HCT116 (cell line): ENCODE results near the gene GGA1. TPM values are rescaled to one million over a fixed set of nuclear protein-coding genes. Genes with fewer than 3 reads are reported as not detected.

Source experiments
- ATAC-seq: fragments of 200-7000 bp; cut with Tn5 transposase; 2 replicates; pipeline ENCODE4 v1.9.1; 2020; ENCODE audit warnings: mild to moderate bottlenecking, moderate library complexity
- BruUV-seq: library from RNA; stranded (reverse); fragments of 400-500 nt; replicated peaks from 2 replicates; lab custom pipeline; 2021; lab: Mats Ljungman, UMichigan
- CTCF ChIA-PET: fragments of 300-600 bp; sonication (Branson Sonifier 250); formaldehyde crosslinking; loops from one replicate; lab custom pipeline; 2021; ENCODE audit warnings: antibody characterized with exemption; lab: Charles Lee
- POLR2A ChIA-PET: fragments of 300-600, 350-600 bp; sonication (Branson Sonifier 250); formaldehyde crosslinking; loops from one replicate; lab custom pipeline; 2021; ENCODE audit warnings: antibody characterized with exemption; lab: Charles Lee
- RAD21 ChIA-PET, 2 experiments: fragments of 300-600 bp; sonication (Branson Sonifier 250); formaldehyde crosslinking; loops; one replicate each; lab custom pipeline; 2023; ENCODE audit warnings: low total read pairs in 2 of 2; ENCODE audit not compliant: uncharacterized antibody in 2 of 2, unreplicated experiment in 2 of 2, low non-redundant PET in 1 of 2; lab: Charles Lee
- DNase-seq: peaks from one replicate; pipeline ENCODE4 v3.0.0-alpha.2; 2010; ENCODE audit warnings: low read depth, low spot score
- H2AFZ ChIP-seq: fragments of 200-600 bp; shearing (Covaris generic), sonication (generic); 2 replicates; pipeline ENCODE4 v1.6.1; 2017; ENCODE audit warnings: low read depth, mixed run types, mixed read lengths, antibody characterized with exemption, low read length; ENCODE audit not compliant: poor library complexity, severe bottlenecking
- H3K27ac ChIP-seq: 2 replicates; pipeline ENCODE4 v1.5.1; 2012; ENCODE audit warnings: low read depth, low read length
- H3K27me3 ChIP-seq: fragments of 200-600 bp; sonication (generic); 2 replicates; pipeline ENCODE4 v1.6.1; 2016; ENCODE audit warnings: mixed run types, low read length, mixed read lengths; ENCODE audit not compliant: insufficient read depth
- H3K36me3 ChIP-seq, 2 experiments: fragments of 200-500 bp in 1 of 2; fragments of 200-600 bp in 1 of 2; sonication (Bioruptor generic) in 1 of 2; sonication (generic) in 1 of 2; 2 replicates each; pipeline versions ENCODE4 v1.5.1 to v1.6.1; 2014 to 2016; ENCODE audit warnings: low read length in 2 of 2, inconsistent platforms in 1 of 2, mixed read lengths in 1 of 2, mixed run types in 1 of 2; ENCODE audit not compliant: insufficient read depth in 2 of 2, control insufficient read depth in 1 of 2
- H3K4me1 ChIP-seq, 2 experiments: fragments of 200-600 bp in 1 of 2; sonication (generic) in 1 of 2; 2 replicates each; pipeline versions ENCODE4 v1.5.1 to v1.6.1; 2012 to 2017; ENCODE audit warnings: low read length in 2 of 2, inconsistent platforms in 1 of 2, mild to moderate bottlenecking in 1 of 2, mixed read lengths in 1 of 2, mixed run types in 1 of 2, moderate library complexity in 1 of 2; ENCODE audit not compliant: insufficient read depth in 2 of 2, control insufficient read depth in 1 of 2
- H3K4me2 ChIP-seq: fragments of 200-600 bp; sonication (generic); 2 replicates; pipeline ENCODE4 v1.6.1; 2017; ENCODE audit warnings: mixed run types, low read length, mixed read lengths
- H3K4me3 ChIP-seq, 2 experiments: fragments of 200-600 bp in 1 of 2; sonication (generic) in 1 of 2; replicated peaks in 1 of 2; 2 replicates each; pipeline ENCODE4 v1.5.1; 2011 to 2016; ENCODE audit warnings: low read length in 2 of 2, control low read depth in 1 of 2, low read depth in 1 of 2, mild to moderate bottlenecking in 1 of 2, mixed read lengths in 1 of 2, mixed run types in 1 of 2
- H3K79me2 ChIP-seq: fragments of 200-600 bp; sonication (generic); 2 replicates; pipeline ENCODE4 v1.6.1; 2017; ENCODE audit warnings: mild to moderate bottlenecking, mixed run types, low read length, moderate library complexity, mixed read lengths; ENCODE audit not compliant: insufficient read depth
- H3K9ac ChIP-seq: fragments of 200-600 bp; sonication (generic); 2 replicates; pipeline ENCODE4 v1.6.1; 2016; ENCODE audit warnings: low read length, mixed read lengths
- H3K9me2 ChIP-seq: fragments of 200-600 bp; sonication (generic), shearing (Covaris generic); 2 replicates; pipeline ENCODE4 v1.6.1; 2017; ENCODE audit warnings: mixed run types, mild to moderate bottlenecking, moderate library complexity; ENCODE audit not compliant: insufficient read depth
- H3K9me3 ChIP-seq, 2 experiments: fragments of 200-500 bp in 1 of 2; fragments of 200-600 bp in 1 of 2; sonication (Bioruptor generic) in 1 of 2; sonication (generic) in 1 of 2; 2 replicates each; pipeline ENCODE4 v1.6.1; 2014 to 2017; ENCODE audit warnings: low read length in 2 of 2, mixed read lengths in 2 of 2, inconsistent platforms in 1 of 2, low read depth in 1 of 2, mild to moderate bottlenecking in 1 of 2, mixed run types in 1 of 2, moderate library complexity in 1 of 2; ENCODE audit not compliant: control insufficient read depth in 1 of 2, insufficient read depth in 1 of 2
- H4K20me1 ChIP-seq: fragments of 200-600 bp; sonication (generic), shearing (Covaris generic); 2 replicates; pipeline ENCODE4 v1.6.1; 2017; ENCODE audit warnings: mixed run types, mild to moderate bottlenecking, moderate library complexity; ENCODE audit not compliant: insufficient read depth
- ATF3 ChIP-seq: IDR thresholded peaks from 2 replicates; pipeline ENCODE4 v1.6.1; 2012
- CEBPB ChIP-seq: IDR thresholded peaks from 2 replicates; pipeline ENCODE4 v1.6.1; 2012; ENCODE audit warnings: low read depth
- EGR1 ChIP-seq: IDR thresholded peaks from 2 replicates; pipeline ENCODE4 v1.6.1; 2012; ENCODE audit warnings: low read depth
- ELF1 ChIP-seq: IDR thresholded peaks from 2 replicates; pipeline ENCODE4 v1.6.1; 2012; ENCODE audit warnings: low read depth, borderline replicate concordance
- EZH2 ChIP-seq: fragments of 200-600 bp; sonication (generic); IDR thresholded peaks from 2 replicates; pipeline ENCODE4 v1.6.1; 2017; ENCODE audit warnings: antibody characterized with exemption, mixed run types
- EZH2phosphoT487 ChIP-seq: fragments of 200-600 bp; IDR thresholded peaks from 2 replicates; pipeline ENCODE4 v1.6.1; 2018; ENCODE audit warnings: antibody characterized with exemption, borderline replicate concordance
- JUND ChIP-seq: IDR thresholded peaks from 2 replicates; pipeline ENCODE4 v1.6.1; 2012
- POLR2A ChIP-seq: IDR thresholded peaks from 2 replicates; pipeline ENCODE4 v1.7.0; 2011; ENCODE audit warnings: borderline replicate concordance; ENCODE audit not compliant: insufficient read depth, insufficient read length; ENCODE audit errors: extremely low read depth
- POLR2AphosphoS5 ChIP-seq: IDR thresholded peaks from 2 replicates; pipeline ENCODE4 v1.6.1; 2011; ENCODE audit warnings: mild to moderate bottlenecking, low read depth, low read length, moderate library complexity
- RAD21 ChIP-seq: IDR thresholded peaks from 2 replicates; pipeline ENCODE4 v1.6.1; 2012; ENCODE audit warnings: low read depth, mild to moderate bottlenecking
- SIN3A ChIP-seq: IDR thresholded peaks from 2 replicates; pipeline ENCODE4 v1.6.1; 2012; ENCODE audit warnings: low read depth
- SP1 ChIP-seq: IDR thresholded peaks from 2 replicates; pipeline ENCODE4 v1.6.1; 2012; ENCODE audit warnings: low read depth
- SRF ChIP-seq: IDR thresholded peaks from 2 replicates; pipeline ENCODE4 v1.6.1; 2012; ENCODE audit warnings: low read depth
- TCF7L2 ChIP-seq: IDR thresholded peaks from 2 replicates; pipeline ENCODE4 v1.7.0; 2011; ENCODE audit warnings: borderline replicate concordance, inconsistent platforms; ENCODE audit not compliant: insufficient read depth, insufficient read length; ENCODE audit errors: extremely low read depth
- YY1 ChIP-seq: IDR thresholded peaks from 2 replicates; pipeline ENCODE4 v1.6.1; 2011; ENCODE audit warnings: low read length, low read depth, moderate library complexity, mild to moderate bottlenecking; ENCODE audit not compliant: insufficient replicate concordance; ENCODE audit errors: extremely low read depth
- ZFX ChIP-seq: fragments of 450-650 bp; IDR thresholded peaks from 2 replicates; pipeline ENCODE4 v1.6.1; 2017
- intact Hi-C: fragments of 100-400 bp; cut with micrococcal nuclease; formaldehyde crosslinking; loops from 2 replicates; pipeline ENCODE4 v1.10.0; 2022
- total RNA-seq: library from RNA; stranded (reverse); gene quantifications from one replicate; pipeline ENCODE4 v1.2.1, GENCODE V29; 2021; ENCODE audit not compliant: unreplicated experiment
- TF ChIP-seq, protein P1 (sequence below): IDR thresholded peaks from 2 replicates; pipeline ENCODE4 v1.6.1; 2012

The GGA1 gene
- total RNA-seq, 1 experiment from 2014 or later: 89.8 TPM

GRCh38 chr22:37665487-37665886 is 56.9 kb downstream of the GGA1 start:
- ChIA-PET CTCF (no interaction called here), POLR2A (no interaction called here), RAD21 (no interaction called here)
- Histone ChIP-seq H3K9me3 (no peaks in the 10 kb centered on the region), H3K9ac (no peak overlapping the region), H3K27me3 (no peaks in the 10 kb centered on the region), H3K4me3 (no peak overlapping the region), H2AFZ (no peak overlapping the region), H3K4me2 (no peak overlapping the region), H3K36me3 (peaks cover 8 to 20% of the 10 kb centered on the region in 2 experiments; a peak in 1 of 4 replicates), H3K79me2 (peaks cover 41% of the 10 kb centered on the region), H3K27ac (no peak overlapping the region; the same call in 1 of the 2 replicates), H3K9me2 (no peaks in the 10 kb centered on the region), H3K4me1 (peaks cover 14 to 35% of the 10 kb centered on the region in 2 experiments), H4K20me1 (no peaks in the 10 kb centered on the region)
- no peak for DNase-seq
- BruUV-seq: no TSS peak
- TF ChIP-seq, protein P1, sequence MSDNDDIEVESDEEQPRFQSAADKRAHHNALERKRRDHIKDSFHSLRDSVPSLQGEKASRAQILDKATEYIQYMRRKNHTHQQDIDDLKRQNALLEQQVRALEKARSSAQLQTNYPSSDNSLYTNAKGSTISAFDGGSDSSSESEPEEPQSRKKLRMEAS: no peak
- TF ChIP-seq EGR1: no peak
- no peak for TF ChIP-seq ELF1
- TF ChIP-seq ATF3: no peak
- TF ChIP-seq JUND: no peak
- TF ChIP-seq CEBPB: no peak
- no peak for TF ChIP-seq EZH2phosphoT487
- ATAC-seq: no peak
- intact Hi-C loops: no loop called here

DNA sequence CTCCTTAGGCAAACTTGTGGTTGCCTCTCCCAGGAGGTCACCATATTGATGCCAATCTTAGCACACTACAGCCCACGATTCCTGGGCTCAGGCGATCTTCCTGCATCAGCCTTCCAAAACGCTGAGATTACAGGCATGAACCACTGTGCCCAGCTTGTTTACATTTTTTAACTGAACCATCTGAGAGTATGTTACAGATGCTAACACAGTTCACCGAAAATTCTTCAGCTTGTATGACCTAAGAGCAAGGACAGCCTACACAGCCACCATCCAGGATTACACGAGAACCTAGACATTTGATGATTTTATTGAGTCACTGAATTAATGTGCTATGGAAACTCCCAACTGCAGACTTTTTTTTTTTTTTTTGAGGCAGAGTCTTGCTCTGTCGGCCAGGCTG is 61.0 kb downstream of the GGA1 start:
- ChIA-PET RAD21 (no interaction called here), CTCF (interaction anchor here (0.6 kb wide), 1 partner anchor 26 kb away, joined by 3 read pairs; no protein-coding TSS in a partner anchor), POLR2A (no interaction called here)
- no peaks in the 10 kb centered on the region for H3K9me3 ChIP-seq
- H3K4me1 ChIP-seq: peaks cover 37 to 53% of the 10 kb centered on the region in 2 experiments
- H3K4me2 ChIP-seq: no peak overlapping the region
- no peaks in the 10 kb centered on the region for H4K20me1 ChIP-seq
- no peak overlapping the region for H3K4me3 ChIP-seq
- DNase-seq (no peak), ATAC-seq (no peak)
- H3K79me2 ChIP-seq: peaks cover 6% of the 10 kb centered on the region
- H3K9ac ChIP-seq: no peak overlapping the region
- TF ChIP-seq EGR1: no peak
- no peak for TF ChIP-seq YY1
- TF ChIP-seq EZH2: no peak
- TF ChIP-seq ZFX: no peak
- TF ChIP-seq RAD21: no peak
- TF ChIP-seq ATF3: no peak
- TF ChIP-seq TCF7L2: no peak
- TF ChIP-seq ELF1: no peak
- TF ChIP-seq POLR2A: no peak
- no peak for TF ChIP-seq SP1
- no peak for TF ChIP-seq SRF
- no peak for TF ChIP-seq POLR2AphosphoS5
- no peak for TF ChIP-seq SIN3A
- TF ChIP-seq CEBPB: no peak
- H3K36me3 ChIP-seq: peaks cover 6 to 14% of the 10 kb centered on the region in 2 experiments; a peak in 1 of 4 replicates
- H3K27ac ChIP-seq: no peak overlapping the region
- intact Hi-C loops: no loop called here
- H2AFZ ChIP-seq: no peak overlapping the region
- H3K27me3 ChIP-seq: no peaks in the 10 kb centered on the region
- H3K9me2 ChIP-seq: no peaks in the 10 kb centered on the region
- BruUV-seq: no TSS peak
